Epithelial cell of alveolus of lung (primary cell): ENCODE measurements around the gene KCNJ11. TPM values are rescaled to one million over a fixed set of nuclear protein-coding genes. Genes with fewer than 3 reads are reported as not detected.

ENCODE experiments used
- total RNA-seq: library from RNA; depleted of rRNA; stranded (reverse); fragments of >200 nt; gene quantifications from 2 replicates; pipeline ENCODE4 v1.2.1, GENCODE V29; 2015

KCNJ11 gene
- not detected in 2 replicates for total RNA-seq

DNA sequence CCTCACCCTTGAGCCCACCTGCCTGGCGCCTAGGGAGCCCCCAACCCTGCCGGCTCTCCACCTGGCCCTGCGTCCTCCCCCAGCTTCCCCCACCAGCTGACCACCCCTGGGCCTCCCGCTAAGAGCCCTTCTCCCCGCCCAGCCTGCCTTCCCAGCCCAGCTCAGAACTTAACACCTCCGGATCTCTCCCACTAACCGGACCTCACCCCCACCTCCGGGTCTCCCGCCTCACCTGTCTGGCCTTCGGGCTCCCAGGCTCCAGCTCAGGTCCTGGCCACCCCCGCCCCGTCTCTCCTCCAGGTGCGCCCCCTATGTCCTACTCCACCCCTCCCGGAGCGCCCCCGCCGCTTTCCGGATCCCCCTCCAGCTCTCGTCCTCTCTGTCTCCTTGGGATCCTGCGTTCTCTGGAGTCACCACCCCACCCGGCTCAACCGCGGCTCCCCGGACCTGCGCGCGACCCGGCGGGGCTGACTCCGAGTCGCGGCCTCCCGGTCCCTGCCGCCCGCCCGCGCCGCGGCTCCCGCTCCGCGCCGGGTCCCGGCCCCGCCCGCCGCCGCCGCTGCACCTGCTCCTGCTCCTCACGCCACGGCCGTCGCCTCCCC, at the start of gene KCNJ11:
KCNJ11 (minus strand) TSS at position 51 of the 602 bp plus-strand sequence. CDS start 568 bp downstream, outside the sequence.

DNA sequence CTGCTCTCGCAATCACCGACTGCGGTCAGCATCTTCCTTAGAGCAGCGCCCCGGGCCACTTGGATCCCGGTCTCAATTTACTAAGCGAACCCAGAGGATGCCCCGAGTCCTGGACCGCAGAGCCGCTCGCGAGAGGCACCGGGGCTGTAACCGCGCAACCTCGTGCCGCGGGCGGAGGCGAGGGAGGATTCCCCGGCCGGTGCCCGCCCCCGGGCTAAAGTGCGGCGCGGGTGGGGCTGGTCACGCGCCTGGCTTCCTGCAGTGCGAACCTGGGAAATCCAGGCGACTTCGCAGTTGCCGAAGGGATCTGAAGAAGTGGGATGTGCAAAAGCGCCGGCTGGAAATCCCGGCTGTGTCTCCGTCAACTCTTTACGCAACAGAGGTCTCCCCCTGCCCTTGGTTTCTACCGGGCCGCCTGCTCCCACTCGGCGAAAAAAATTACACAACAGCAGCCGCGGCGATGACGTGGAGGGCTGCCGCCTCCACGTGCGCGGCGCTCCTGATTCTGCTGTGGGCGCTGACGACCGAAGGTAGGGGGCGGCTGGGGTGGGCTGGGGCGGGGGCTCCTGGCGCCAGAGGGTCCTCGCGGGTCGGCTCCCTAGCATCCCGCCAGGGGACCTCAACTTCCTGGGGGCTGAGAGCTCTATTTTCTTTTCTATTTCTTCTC, 36.8 kb downstream of the KCNJ11 start, which contains the start of gene NCR3LG1:
NCR3LG1 (plus strand) TSS at position 291 of the 667 bp plus-strand sequence; CDS start at position 461, 170 bp downstream.

Other genes starting within 250 kb of the KCNJ11 start
- gene PIK3C2A, start 180.7 kb downstream of the KCNJ11 start, total RNA-seq: 22.1 and 27.4 TPM in 2 replicates
- gene NUCB2, start 111.9 kb downstream of the KCNJ11 start, total RNA-seq: 26.5 and 60.2 TPM in 2 replicates
- gene NCR3LG1, start 36.9 kb downstream of the KCNJ11 start, total RNA-seq: 1.3 and 5.3 TPM in 2 replicates
- not detected in 2 replicates for gene ABCC8, start 88.2 kb upstream of the KCNJ11 start, total RNA-seq
- gene USH1C, start 155.8 kb upstream of the KCNJ11 start, total RNA-seq: not detected in 2 replicates
- not detected in 2 replicates for gene OTOG, start 158.6 kb upstream of the KCNJ11 start, total RNA-seq